GM18867 (cell line): ENCODE results near the gene CACNA2D3.
A peak's percentile ranks its signal among the peaks of the same experiment; 100 is the strongest.

Experiments
- ATAC-seq: cut with Tn5 transposase; IDR thresholded peaks from one replicate; pipeline ENCODE4 v1.9.1; 2021; ENCODE audit warnings: mild to moderate bottlenecking, moderate library complexity; ENCODE audit not compliant: unreplicated experiment

Gene CACNA2D3

GRCh38 chr3:54653456-54654195, 531.3 kb downstream of the CACNA2D3 start:
- peak; percentile 58 for ATAC-seq

- ATAC-seq, result no peak
Observed at GRCh38 chr3:54654776-54655175, 532.4 kb downstream of the CACNA2D3 start.

- ATAC-seq, result no peak
Observed at GRCh38 chr3:54659347-54659746, 537.0 kb downstream of the CACNA2D3 start.

GRCh38 chr3:54660714-54661132, 538.4 kb downstream of the CACNA2D3 start:
- ATAC-seq, result no peak

- ATAC-seq, result no peak
Observed at GRCh38 chr3:54661151-54661550, 538.8 kb downstream of the CACNA2D3 start.

GRCh38 chr3:54663501-54664011, 541.2 kb downstream of the CACNA2D3 start:
- ATAC-seq, result no peak

- ATAC-seq, result no peak
Observed at GRCh38 chr3:54665016-54665600, 542.8 kb downstream of the CACNA2D3 start.

- ATAC-seq, result no peak
Observed at GRCh38 chr3:54668236-54668635, 545.9 kb downstream of the CACNA2D3 start.

GRCh38 chr3:54670201-54671000, 548.0 kb downstream of the CACNA2D3 start:
- ATAC-seq, result no peak

- ATAC-seq, result no peak
Observed at GRCh38 chr3:54671511-54671910, 549.2 kb downstream of the CACNA2D3 start.

- ATAC-seq, result no peak
Observed at GRCh38 chr3:54676087-54676486, 553.7 kb downstream of the CACNA2D3 start.

- no peak for ATAC-seq
Observed at GRCh38 chr3:54681706-54682105, 559.4 kb downstream of the CACNA2D3 start.

- no peak for ATAC-seq
Observed at GRCh38 chr3:54685213-54685612, 562.9 kb downstream of the CACNA2D3 start.

GRCh38 chr3:54691289-54691771, 569.0 kb downstream of the CACNA2D3 start:
- no peak for ATAC-seq

- ATAC-seq, result no peak
Observed at GRCh38 chr3:54696313-54696712, 574.0 kb downstream of the CACNA2D3 start.

- ATAC-seq, result no peak
Observed at GRCh38 chr3:54698054-54698453, 575.7 kb downstream of the CACNA2D3 start.

GRCh38 chr3:54703923-54704322, 581.6 kb downstream of the CACNA2D3 start:
- ATAC-seq, result no peak

GRCh38 chr3:54705730-54706129, 583.4 kb downstream of the CACNA2D3 start:
- no peak for ATAC-seq

GRCh38 chr3:54706738-54707137, 584.4 kb downstream of the CACNA2D3 start:
- ATAC-seq, result no peak

GRCh38 chr3:54709785-54710184, 587.4 kb downstream of the CACNA2D3 start:
- ATAC-seq, result no peak

- ATAC-seq, result no peak
Observed at GRCh38 chr3:54710954-54711353, 588.6 kb downstream of the CACNA2D3 start.
